Activated CD8-positive, alpha-beta memory T cell treated with anti-CD3 and anti-CD28 coated beads for 36 hours (primary cell): ENCODE results near the gene ROCK2. TPM values are rescaled to one million over a fixed set of nuclear protein-coding genes. Genes with fewer than 3 reads are reported as not detected.
"Not testable (repeated sequence)": the region's sequence is repeated elsewhere in the genome, so short reads cannot be mapped to it uniquely, and the experiment has no call there.

ENCODE experiments used
- CTCF ChIA-PET: fragments of 350-600 bp; sonication (Branson Sonifier 250); formaldehyde crosslinking; loops from one replicate; lab custom pipeline; 2021; ENCODE audit warnings: antibody characterized with exemption; lab: Charles Lee
- POLR2A ChIA-PET: fragments of 350-600 bp; sonication (Branson Sonifier 250); formaldehyde crosslinking; loops from one replicate; lab custom pipeline; 2021; ENCODE audit warnings: antibody characterized with exemption; lab: Charles Lee
- total RNA-seq, 2 experiments: library from RNA; stranded (reverse); gene quantifications; one replicate each; pipeline ENCODE4 v1.2.3, GENCODE V29; 2021

The ROCK2 gene
- total RNA-seq, 2 experiments from 2014 or later = 20.7 to 20.8 TPM

GRCh38 chr2:11174222-11174621 is 170.2 kb downstream of the ROCK2 start:
- ChIA-PET POLR2A (no interaction called here), CTCF (no interaction called here)

GRCh38 chr2:11169333-11169732 is 175.1 kb downstream of the ROCK2 start:
- ChIA-PET POLR2A (interaction anchor here (0.5 kb wide), 1 partner anchor 456 kb away, joined by 3 read pairs; no protein-coding TSS in a partner anchor), CTCF (no interaction called here)

GRCh38 chr2:11168488-11168887 is 175.9 kb downstream of the ROCK2 start:
- POLR2A ChIA-PET = no interaction called here
- CTCF ChIA-PET = no interaction called here

- CTCF ChIA-PET = no interaction called here
- POLR2A ChIA-PET = no interaction called here
These were observed 178.0 kb downstream of the ROCK2 start for GRCh38 chr2:11166476-11166875.

- POLR2A ChIA-PET = not testable (repeated sequence)
These were observed 179.4 kb downstream of the ROCK2 start for GRCh38 chr2:11165046-11165445.

GRCh38 chr2:11163439-11164317 is 180.8 kb downstream of the ROCK2 start:
- ChIA-PET POLR2A (no interaction called here), CTCF (no interaction called here)

More at GRCh38 chr2:11165046-11165445, 179.4 kb downstream of the ROCK2 start:
- CTCF ChIA-PET = not testable (repeated sequence)

GRCh38 chr2:11161747-11162146 is 182.7 kb downstream of the ROCK2 start:
- ChIA-PET CTCF (interaction anchor here (1.5 kb wide), 1 partner anchor 29 kb away, joined by 6 read pairs; a partner anchor contains a TSS), POLR2A (interaction anchor here (0.6 kb wide), 1 partner anchor 182 kb away, joined by 3 read pairs; the partner anchor contains the start of gene ROCK2)

GRCh38 chr2:11160731-11161455 is 183.5 kb downstream of the ROCK2 start:
- CTCF ChIA-PET = interaction anchor here (1.5 kb wide), 1 partner anchor 28 kb away, joined by 6 read pairs; a partner anchor contains a TSS
- POLR2A ChIA-PET = interaction anchor here (0.7 kb wide), 1 partner anchor 8 kb away, joined by 5 read pairs; no protein-coding TSS in a partner anchor

GRCh38 chr2:11160256-11160655 is 184.2 kb downstream of the ROCK2 start:
- POLR2A ChIA-PET = no interaction called here
- CTCF ChIA-PET = interaction anchor here (1.5 kb wide), 1 partner anchor 28 kb away, joined by 6 read pairs; a partner anchor contains a TSS

GRCh38 chr2:11159574-11160170 is 184.8 kb downstream of the ROCK2 start:
- POLR2A ChIA-PET = no interaction called here
- CTCF ChIA-PET = interaction anchor here (1.2 kb wide), 1 partner anchor 27 kb away, joined by 3 read pairs; no protein-coding TSS in a partner anchor

GRCh38 chr2:11158916-11159573 is 185.4 kb downstream of the ROCK2 start:
- ChIA-PET CTCF (interaction anchor here (1.2 kb wide), 1 partner anchor 27 kb away, joined by 3 read pairs; no protein-coding TSS in a partner anchor), POLR2A (no interaction called here)

GRCh38 chr2:11157731-11158130 is 186.7 kb downstream of the ROCK2 start:
- ChIA-PET POLR2A (no interaction called here), CTCF (no interaction called here)

- POLR2A ChIA-PET = interaction anchor here (0.6 kb wide), 1 partner anchor 467 kb away, joined by 3 read pairs; no protein-coding TSS in a partner anchor
- CTCF ChIA-PET = no interaction called here
These were observed 187.1 kb downstream of the ROCK2 start for GRCh38 chr2:11157296-11157695.

- POLR2A ChIA-PET = interaction anchor here (0.6 kb wide), 1 partner anchor 466 kb away, joined by 3 read pairs; no protein-coding TSS in a partner anchor
- CTCF ChIA-PET = interaction anchor here (0.5 to 2.4 kb wide), 2 partner anchors 24 to 304 kb away, joined by 4 to 11 read pairs; a partner anchor contains a TSS
These were observed 187.9 kb downstream of the ROCK2 start for GRCh38 chr2:11156396-11157075.

- ChIA-PET CTCF (interaction anchor here (0.5 to 2.4 kb wide), 3 partner anchors 23 to 492 kb away, joined by 3 to 11 read pairs (median 3); a partner anchor contains a TSS), POLR2A (interaction anchor here (0.6 to 2.4 kb wide), 4 partner anchors 23 to 343 kb away, joined by 3 to 10 read pairs (median 8); partner anchors contain the start of genes PDIA6 and ROCK2)
These were observed 188.9 kb downstream of the ROCK2 start, which contains the start of gene SLC66A3 for GRCh38 chr2:11155381-11156035. TSS of gene SLC66A3 (plus strand) at chr2:11155467. CDS start at chr2:11155547, 80 bp downstream.

GRCh38 chr2:11154923-11155380 is 189.5 kb downstream of the ROCK2 start:
- ChIA-PET CTCF (interaction anchor here (0.7 to 2.4 kb wide), 2 partner anchors 22 to 492 kb away, joined by 3 to 11 read pairs; a partner anchor contains a TSS), POLR2A (interaction anchor here (0.9 to 2.4 kb wide), 3 partner anchors 23 to 342 kb away, joined by 3 to 10 read pairs (median 9); partner anchors contain the start of genes PDIA6 and ROCK2)
